SK-N-SH (cell line): ENCODE data around the gene CHRNE. TPM values are rescaled to one million over a fixed set of nuclear protein-coding genes. Genes with fewer than 3 reads are reported as not detected.

Experiments used
- CTCF ChIA-PET: fragments of 300-600, 350-600 bp; formaldehyde crosslinking; extraction: SDS; loops from one replicate; lab custom pipeline; 2021; lab: Yijun Ruan, JAX
- POLR2A ChIA-PET: fragments of 350-600 bp; sonication (Branson Sonifier 250); formaldehyde crosslinking; extraction: SDS; loops from one replicate; lab custom pipeline; 2020; ENCODE audit warnings: antibody characterized with exemption, inconsistent platforms; lab: Yijun Ruan, JAX
- DNase-seq: peaks from one replicate; pipeline ENCODE4 v3.0.0; 2012
- H2AFZ ChIP-seq: fragments of 200-600 bp; sonication (generic); 2 replicates; pipeline ENCODE4 v1.8.1; 2016; ENCODE audit warnings: antibody characterized with exemption, mild to moderate bottlenecking, low read depth
- H3F3A ChIP-seq: fragments of 200-600 bp; sonication (generic); replicated peaks from 2 replicates; pipeline ENCODE3; 2016; ENCODE audit warnings: antibody characterized with exemption, mild to moderate bottlenecking; ENCODE audit not compliant: insufficient read depth
- H3K27ac ChIP-seq, 2 experiments: fragments of 200-500 bp in 1 of 2; fragments of 200-600 bp in 1 of 2; sonication (Bioruptor generic) in 1 of 2; sonication (generic), shearing (Covaris generic) in 1 of 2; 2 replicates each; pipeline versions ENCODE4 v1.5.1 to v1.6.1; 2014 to 2016; ENCODE audit warnings: low read depth in 2 of 2, inconsistent platforms in 1 of 2, low read length in 1 of 2, mild to moderate bottlenecking in 1 of 2, mixed read lengths in 1 of 2
- H3K27me3 ChIP-seq: fragments of 200-600 bp; sonication (generic), shearing (Covaris generic); 2 replicates; pipeline ENCODE4 v1.6.1; 2016; ENCODE audit warnings: mixed run types; ENCODE audit not compliant: insufficient read depth
- H3K36me3 ChIP-seq, 2 experiments: fragments of 200-500 bp in 1 of 2; fragments of 200-600 bp in 1 of 2; sonication (Bioruptor generic) in 1 of 2; sonication (generic) in 1 of 2; replicated peaks in 1 of 2; 2 replicates each; pipeline versions ENCODE3 to v1.5.1; 2014 to 2016; ENCODE audit warnings: low read length in 1 of 2, mild to moderate bottlenecking in 1 of 2; ENCODE audit not compliant: insufficient read depth in 2 of 2, control insufficient read depth in 1 of 2
- H3K4me1 ChIP-seq, 2 experiments: fragments of 200-500 bp in 1 of 2; fragments of 200-600 bp in 1 of 2; sonication (Bioruptor generic) in 1 of 2; sonication (generic), shearing (Covaris generic) in 1 of 2; 2 replicates each; pipeline versions ENCODE4 v1.5.1 to v1.6.1; 2014 to 2016; ENCODE audit warnings: low read depth in 1 of 2, low read length in 1 of 2, mixed run types in 1 of 2; ENCODE audit not compliant: insufficient read depth in 2 of 2, control insufficient read depth in 1 of 2
- H3K4me2 ChIP-seq: fragments of 200-600 bp; sonication (generic), shearing (Covaris generic); 2 replicates; pipeline ENCODE4 v1.6.1; 2017; ENCODE audit warnings: mixed run types
- H3K4me3 ChIP-seq, 2 experiments: fragments of 200-500 bp in 1 of 2; fragments of 200-600 bp in 1 of 2; sonication (Bioruptor generic) in 1 of 2; sonication (generic), shearing (Covaris generic) in 1 of 2; 2 replicates each; pipeline versions ENCODE4 v1.5.1 to v1.8.1; 2014 to 2016; ENCODE audit warnings: low read depth in 2 of 2, inconsistent platforms in 1 of 2, low read length in 1 of 2, mild to moderate bottlenecking in 1 of 2, mixed read lengths in 1 of 2, moderate library complexity in 1 of 2
- H3K79me2 ChIP-seq: fragments of 200-600 bp; sonication (generic); 2 replicates; pipeline ENCODE4 v1.8.1; 2017; ENCODE audit warnings: mild to moderate bottlenecking; ENCODE audit not compliant: insufficient read depth
- H3K9ac ChIP-seq: fragments of 200-600 bp; sonication (generic); 2 replicates; pipeline ENCODE4 v1.6.1; 2017; ENCODE audit warnings: mixed run types
- H3K9me2 ChIP-seq: fragments of 200-600 bp; sonication (generic); 2 replicates; pipeline ENCODE4 v1.6.1; 2017; ENCODE audit warnings: mixed run types
- H3K9me3 ChIP-seq: fragments of 200-600 bp; sonication (generic); 2 replicates; pipeline ENCODE4 v1.6.1; 2017; ENCODE audit warnings: mixed run types, mild to moderate bottlenecking, moderate library complexity
- H4K20me1 ChIP-seq: fragments of 200-600 bp; sonication (generic); 2 replicates; pipeline ENCODE4 v1.6.1; 2017; ENCODE audit warnings: mild to moderate bottlenecking, mixed run types; ENCODE audit not compliant: insufficient read depth
- EP300 ChIP-seq, 2 experiments: IDR thresholded peaks; 2 replicates each; pipeline versions ENCODE4 v1.4.0 to v1.6.1; 2012; ENCODE audit warnings: borderline replicate concordance in 1 of 2, low read depth in 1 of 2, low read length in 1 of 2
- FOSL2 ChIP-seq: IDR thresholded peaks from 2 replicates; pipeline ENCODE4 v1.4.0; 2012; ENCODE audit warnings: low read depth, mild to moderate bottlenecking, moderate library complexity, borderline replicate concordance
- FOXM1 ChIP-seq: IDR thresholded peaks from 2 replicates; pipeline ENCODE4 v1.4.0; 2012; ENCODE audit warnings: low read depth, mild to moderate bottlenecking
- GABPA ChIP-seq: IDR thresholded peaks from 2 replicates; pipeline ENCODE4 v1.4.0; 2012; ENCODE audit warnings: low read depth, mild to moderate bottlenecking
- MEF2A ChIP-seq: IDR thresholded peaks from 2 replicates; pipeline ENCODE4 v1.4.0; 2012; ENCODE audit warnings: low read depth, borderline replicate concordance
- MXI1 ChIP-seq: IDR thresholded peaks from 2 replicates; pipeline ENCODE4 v1.6.1; 2012; ENCODE audit warnings: mild to moderate bottlenecking, low read depth, low read length, improper control_type of control experiment
- POLR2AphosphoS5 ChIP-seq: IDR thresholded peaks from 2 replicates; pipeline ENCODE4 v1.6.1; 2012; ENCODE audit warnings: low read depth, low read length
- RFX5 ChIP-seq: IDR thresholded peaks from 2 replicates; pipeline ENCODE4 v1.6.1; 2012; ENCODE audit warnings: mild to moderate bottlenecking, improper control_type of control experiment, low read length
- RXRA ChIP-seq: IDR thresholded peaks from 2 replicates; pipeline ENCODE4 v1.4.0; 2012; ENCODE audit warnings: low read depth, mild to moderate bottlenecking, borderline replicate concordance
- SIN3A ChIP-seq: IDR thresholded peaks from 2 replicates; pipeline ENCODE4 v1.6.1; 2012; ENCODE audit warnings: low read depth, mild to moderate bottlenecking, low read length, moderate library complexity, borderline replicate concordance
- SMC3 ChIP-seq: IDR thresholded peaks from 2 replicates; pipeline ENCODE4 v1.6.1; 2012; ENCODE audit warnings: low read depth, low read length, improper control_type of control experiment
- TAF1 ChIP-seq: IDR thresholded peaks from 2 replicates; pipeline ENCODE4 v1.6.1; 2012; ENCODE audit warnings: low read depth, mild to moderate bottlenecking, low read length, moderate library complexity, borderline replicate concordance
- WGBS: methylation state at CpG from one replicate; pipeline ENCODE4 v1.1.6; 2017; ENCODE audit warnings: low lambda C conversion rate; 5-methylcytosine and 5-hydroxymethylcytosine counted together
- polyA plus RNA-seq, 3 experiments: library from polyadenylated mRNA; depleted of rRNA; stranded (reverse); fragments of >200 nt; gene quantifications; 2 replicates each; pipeline ENCODE4 v1.2.3, GENCODE V29; 2012
- TF ChIP-seq, protein P1 (sequence below): IDR thresholded peaks from 2 replicates; pipeline ENCODE4 v1.6.1; 2012; ENCODE audit warnings: mild to moderate bottlenecking, low read depth, low read length, moderate library complexity
- TF ChIP-seq, protein P2 (sequence below): fragments of 150-350 bp; IDR thresholded peaks from 2 replicates; pipeline ENCODE4 v1.6.1; 2017; ENCODE audit warnings: antibody characterized with exemption, low read length, low read depth, borderline replicate concordance
- TF ChIP-seq, protein P3 (sequence below): IDR thresholded peaks from 2 replicates; pipeline ENCODE4 v1.4.0; 2012; ENCODE audit warnings: low read depth
- TF ChIP-seq, protein P4 (sequence below): fragments of 200-600 bp; sonication (generic); IDR thresholded peaks from 2 replicates; pipeline ENCODE4 v1.6.1; 2017; ENCODE audit warnings: antibody characterized with exemption, mild to moderate bottlenecking, moderate library complexity
- TF ChIP-seq, protein P5 (sequence below): IDR thresholded peaks from 2 replicates; pipeline ENCODE4 v1.4.0; 2012; ENCODE audit warnings: low read depth, borderline replicate concordance

CHRNE gene
- polyA plus RNA-seq, 1 of the 3 experiments (the other 2 are of a cell fraction): 0.71 TPM

DNA sequence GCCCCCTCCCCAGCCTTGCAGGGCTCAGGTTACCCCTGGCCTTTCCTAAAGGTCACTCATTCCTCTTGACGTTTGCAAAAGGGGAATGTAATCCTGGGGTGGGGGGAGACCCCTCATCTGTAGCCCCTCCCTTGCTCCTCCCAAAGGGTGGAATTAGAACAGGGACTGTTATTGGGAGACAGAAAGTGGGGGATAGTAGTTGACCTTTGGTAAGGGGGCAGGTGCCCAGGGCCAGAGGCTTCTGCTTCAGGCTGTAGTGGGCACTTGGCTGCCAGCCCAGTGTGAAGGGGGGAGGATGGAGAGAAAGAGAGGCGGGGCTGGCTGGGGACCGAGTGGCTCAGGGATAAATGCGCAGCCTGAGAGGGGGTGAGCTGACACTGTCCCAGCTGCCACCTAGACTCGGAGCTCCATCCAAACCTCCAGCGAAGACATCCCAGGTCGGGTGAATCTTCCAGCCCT, 47.9 kb upstream of the CHRNE start, which contains the start of gene ENO3 (continued):
- TF ChIP-seq, protein P1, sequence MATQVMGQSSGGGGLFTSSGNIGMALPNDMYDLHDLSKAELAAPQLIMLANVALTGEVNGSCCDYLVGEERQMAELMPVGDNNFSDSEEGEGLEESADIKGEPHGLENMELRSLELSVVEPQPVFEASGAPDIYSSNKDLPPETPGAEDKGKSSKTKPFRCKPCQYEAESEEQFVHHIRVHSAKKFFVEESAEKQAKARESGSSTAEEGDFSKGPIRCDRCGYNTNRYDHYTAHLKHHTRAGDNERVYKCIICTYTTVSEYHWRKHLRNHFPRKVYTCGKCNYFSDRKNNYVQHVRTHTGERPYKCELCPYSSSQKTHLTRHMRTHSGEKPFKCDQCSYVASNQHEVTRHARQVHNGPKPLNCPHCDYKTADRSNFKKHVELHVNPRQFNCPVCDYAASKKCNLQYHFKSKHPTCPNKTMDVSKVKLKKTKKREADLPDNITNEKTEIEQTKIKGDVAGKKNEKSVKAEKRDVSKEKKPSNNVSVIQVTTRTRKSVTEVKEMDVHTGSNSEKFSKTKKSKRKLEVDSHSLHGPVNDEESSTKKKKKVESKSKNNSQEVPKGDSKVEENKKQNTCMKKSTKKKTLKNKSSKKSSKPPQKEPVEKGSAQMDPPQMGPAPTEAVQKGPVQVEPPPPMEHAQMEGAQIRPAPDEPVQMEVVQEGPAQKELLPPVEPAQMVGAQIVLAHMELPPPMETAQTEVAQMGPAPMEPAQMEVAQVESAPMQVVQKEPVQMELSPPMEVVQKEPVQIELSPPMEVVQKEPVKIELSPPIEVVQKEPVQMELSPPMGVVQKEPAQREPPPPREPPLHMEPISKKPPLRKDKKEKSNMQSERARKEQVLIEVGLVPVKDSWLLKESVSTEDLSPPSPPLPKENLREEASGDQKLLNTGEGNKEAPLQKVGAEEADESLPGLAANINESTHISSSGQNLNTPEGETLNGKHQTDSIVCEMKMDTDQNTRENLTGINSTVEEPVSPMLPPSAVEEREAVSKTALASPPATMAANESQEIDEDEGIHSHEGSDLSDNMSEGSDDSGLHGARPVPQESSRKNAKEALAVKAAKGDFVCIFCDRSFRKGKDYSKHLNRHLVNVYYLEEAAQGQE: no peak
- no peak for TF ChIP-seq TAF1

DNA sequence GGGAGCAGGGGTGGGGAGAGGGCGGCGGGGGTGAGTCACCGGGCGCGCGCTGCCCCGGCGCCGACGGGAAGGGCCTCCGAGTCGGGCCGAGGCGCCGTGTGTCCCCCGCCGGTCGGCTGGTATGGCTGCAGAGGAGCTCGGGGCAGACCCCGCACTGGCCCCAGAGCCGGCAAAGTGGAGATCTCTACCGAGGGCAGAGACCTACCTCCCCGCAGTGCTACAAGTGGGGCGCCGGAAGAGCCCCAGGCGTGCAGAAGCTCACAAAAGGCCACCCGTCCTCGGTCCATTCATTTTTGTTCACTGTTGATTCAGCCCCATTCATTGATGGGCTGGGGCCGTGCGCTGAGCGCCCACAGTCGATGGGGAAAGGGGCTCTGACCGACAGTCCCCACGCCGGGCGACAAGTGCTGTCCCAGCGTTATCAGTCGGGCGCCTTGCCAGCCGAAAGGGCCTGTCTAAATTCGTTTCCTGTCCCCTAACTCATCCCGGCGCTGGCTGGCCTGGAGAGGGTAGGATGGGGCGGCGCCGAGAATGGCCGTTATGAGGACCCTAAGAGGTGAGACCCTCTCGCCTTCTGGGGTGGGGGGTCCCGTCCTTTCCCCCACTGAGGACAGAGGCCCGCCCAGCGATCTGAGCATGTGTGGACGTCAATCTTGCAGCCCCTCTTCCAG, 47.3 kb upstream of the CHRNE start:
- H4K20me1 ChIP-seq: peaks cover 23% of the 10 kb centered on the region
- peak; percentile 82 for DNase-seq
- CTCF ChIA-PET: interaction anchor here (1.9 to 2.7 kb wide), 4 partner anchors 16 to 41 kb away, joined by 6 to 13 read pairs (median 8); partner anchors contain the start of gene SPAG7
- TF ChIP-seq, protein P2, sequence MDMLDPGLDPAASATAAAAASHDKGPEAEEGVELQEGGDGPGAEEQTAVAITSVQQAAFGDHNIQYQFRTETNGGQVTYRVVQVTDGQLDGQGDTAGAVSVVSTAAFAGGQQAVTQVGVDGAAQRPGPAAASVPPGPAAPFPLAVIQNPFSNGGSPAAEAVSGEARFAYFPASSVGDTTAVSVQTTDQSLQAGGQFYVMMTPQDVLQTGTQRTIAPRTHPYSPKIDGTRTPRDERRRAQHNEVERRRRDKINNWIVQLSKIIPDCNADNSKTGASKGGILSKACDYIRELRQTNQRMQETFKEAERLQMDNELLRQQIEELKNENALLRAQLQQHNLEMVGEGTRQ: no peak
- TF ChIP-seq, protein P1: no peak
- peak; percentile 7; the same call in 1 of the 2 replicates for TF ChIP-seq SIN3A
- TF ChIP-seq RFX5: no peak
- no peak for TF ChIP-seq GABPA
- no peak for TF ChIP-seq MEF2A
- TF ChIP-seq, protein P3, sequence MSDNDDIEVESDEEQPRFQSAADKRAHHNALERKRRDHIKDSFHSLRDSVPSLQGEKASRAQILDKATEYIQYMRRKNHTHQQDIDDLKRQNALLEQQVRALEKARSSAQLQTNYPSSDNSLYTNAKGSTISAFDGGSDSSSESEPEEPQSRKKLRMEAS: no peak
- 0 out of 2 replicates have a peak, but pooled peaks have one; percentile 22 for TF ChIP-seq RXRA
- TF ChIP-seq POLR2AphosphoS5: peak; percentile 42
- no peak for TF ChIP-seq FOSL2
- TF ChIP-seq FOXM1: no peak
- TF ChIP-seq, protein P4, sequence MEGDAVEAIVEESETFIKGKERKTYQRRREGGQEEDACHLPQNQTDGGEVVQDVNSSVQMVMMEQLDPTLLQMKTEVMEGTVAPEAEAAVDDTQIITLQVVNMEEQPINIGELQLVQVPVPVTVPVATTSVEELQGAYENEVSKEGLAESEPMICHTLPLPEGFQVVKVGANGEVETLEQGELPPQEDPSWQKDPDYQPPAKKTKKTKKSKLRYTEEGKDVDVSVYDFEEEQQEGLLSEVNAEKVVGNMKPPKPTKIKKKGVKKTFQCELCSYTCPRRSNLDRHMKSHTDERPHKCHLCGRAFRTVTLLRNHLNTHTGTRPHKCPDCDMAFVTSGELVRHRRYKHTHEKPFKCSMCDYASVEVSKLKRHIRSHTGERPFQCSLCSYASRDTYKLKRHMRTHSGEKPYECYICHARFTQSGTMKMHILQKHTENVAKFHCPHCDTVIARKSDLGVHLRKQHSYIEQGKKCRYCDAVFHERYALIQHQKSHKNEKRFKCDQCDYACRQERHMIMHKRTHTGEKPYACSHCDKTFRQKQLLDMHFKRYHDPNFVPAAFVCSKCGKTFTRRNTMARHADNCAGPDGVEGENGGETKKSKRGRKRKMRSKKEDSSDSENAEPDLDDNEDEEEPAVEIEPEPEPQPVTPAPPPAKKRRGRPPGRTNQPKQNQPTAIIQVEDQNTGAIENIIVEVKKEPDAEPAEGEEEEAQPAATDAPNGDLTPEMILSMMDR: no peak
- TF ChIP-seq SMC3: no peak
- TF ChIP-seq EP300 (IDR thresholded peaks at IDR 0.05; ENCODE audit: borderline replicate concordance in 1 of 2, low read depth in 1 of 2, low read length in 1 of 2): 0 out of 4 replicates have a peak, but pooled peaks of 1 of the 2 experiments have one; percentile 4
- TF ChIP-seq, protein P5, sequence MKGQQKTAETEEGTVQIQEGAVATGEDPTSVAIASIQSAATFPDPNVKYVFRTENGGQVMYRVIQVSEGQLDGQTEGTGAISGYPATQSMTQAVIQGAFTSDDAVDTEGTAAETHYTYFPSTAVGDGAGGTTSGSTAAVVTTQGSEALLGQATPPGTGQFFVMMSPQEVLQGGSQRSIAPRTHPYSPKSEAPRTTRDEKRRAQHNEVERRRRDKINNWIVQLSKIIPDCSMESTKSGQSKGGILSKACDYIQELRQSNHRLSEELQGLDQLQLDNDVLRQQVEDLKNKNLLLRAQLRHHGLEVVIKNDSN: no peak
- peak; percentile 45 for TF ChIP-seq MXI1

More for the DNA sequence above, 47.3 kb upstream of the CHRNE start:
- peak overlapping the region; percentile 59 to 60 for H3K4me3 ChIP-seq
- H3F3A ChIP-seq: peaks cover 50% of the 10 kb centered on the region
- H3K4me1 ChIP-seq: peaks cover 36 to 37% of the 10 kb centered on the region in 2 experiments
- peak overlapping the region; percentile 97 to 100 for H3K27ac ChIP-seq
- no peaks in the 10 kb centered on the region for H3K27me3 ChIP-seq
- H3K36me3 ChIP-seq: peaks cover 18% of the 10 kb centered on the region in 2 experiments
- H3K79me2 ChIP-seq: peaks cover 58% of the 10 kb centered on the region
- peak overlapping the region; percentile 83 for H3K9ac ChIP-seq
- H3K9me2 ChIP-seq: no peaks in the 10 kb centered on the region
- H2AFZ ChIP-seq: peak overlapping the region; percentile 57; the same call in 1 of the 2 replicates
- 5% methylated on average over 7 of the region's 52 CpGs for WGBS
- POLR2A ChIA-PET: interaction anchor here (4.6 to 6.7 kb wide), 2 partner anchors 10 to 17 kb away, joined by 16 to 56 read pairs; partner anchors contain the start of genes RNF167, SLC25A11 and SPAG7
- H3K4me2 ChIP-seq: peak overlapping the region; percentile 98
- no peaks in the 10 kb centered on the region for H3K9me3 ChIP-seq
